ENCODE measurements around the gene SCFD2. TPM values are rescaled to one million over a fixed set of nuclear protein-coding genes. Genes with fewer than 3 reads are reported as not detected.
A peak's percentile ranks its signal among the peaks of the same experiment; 100 is the strongest.

Gene SCFD2
- total RNA-seq, 1 donor from 2014 or later: 11.9 TPM

- Mint-ChIP-seq H3K4me3 (ENCODE audit: unreplicated experiment) (no peak overlapping the region), H3K36me3 (ENCODE audit: low read depth, unreplicated experiment) (no peaks in the 10 kb centered on the region), H3K27me3 (ENCODE audit: low read depth, unreplicated experiment) (peaks cover 4% of the 10 kb centered on the region), H3K4me1 (ENCODE audit: low read depth, unreplicated experiment) (peaks cover 4% of the 10 kb centered on the region), H3K27ac (ENCODE audit: unreplicated experiment) (no peak overlapping the region), H3K9me3 (ENCODE audit: unreplicated experiment) (no peaks in the 10 kb centered on the region)
- Histone ChIP-seq H3K36me3 (ENCODE audit: insufficient read depth, low read length) (no peaks in the 10 kb centered on the region), H2AFZ (ENCODE audit: low read depth, low read length) (no peak overlapping the region), H3K4me2 (ENCODE audit: low read length) (no peak overlapping the region), H3K27ac (ENCODE audit: low read depth, low read length) (no peak overlapping the region), H3K4me3 (ENCODE audit: insufficient read depth, low read depth, low read length) (no peak overlapping the region), H4K20me1 (ENCODE audit: insufficient read depth, low read length) (no peaks in the 10 kb centered on the region), H3K27me3 (ENCODE audit: insufficient read depth, low read length) (no peaks in the 10 kb centered on the region), H3K79me2 (ENCODE audit: insufficient read depth, low read length) (no peaks in the 10 kb centered on the region), H3K9ac (ENCODE audit: low read length) (no peak overlapping the region), H3K9me3 (ENCODE audit: insufficient read depth, low read depth, low read length) (no peaks in the 10 kb centered on the region), H3K4me1 (ENCODE audit: insufficient read depth, low read length) (peaks cover 9% of the 10 kb centered on the region)
- no peak for FAIRE-seq
- no peak for DNase-seq (ENCODE audit: low read depth)
- TF ChIP-seq EZH2 (IDR thresholded peaks at IDR 0.05; ENCODE audit: insufficient read depth, low read length): no peak
- TF ChIP-seq CTCF (IDR thresholded peaks at IDR 0.05; ENCODE audit: insufficient read depth, low read depth, low read length): no peak
Observed at GRCh38 chr4:52844596-52844995, 521.3 kb downstream of the SCFD2 start.

GRCh38 chr4:52843958-52844357 is 521.9 kb downstream of the SCFD2 start:
- Mint-ChIP-seq H3K27me3 (ENCODE audit: low read depth, unreplicated experiment) (no peaks in the 10 kb centered on the region), H3K4me3 (ENCODE audit: unreplicated experiment) (peak overlapping the region; percentile 29), H3K36me3 (ENCODE audit: low read depth, unreplicated experiment) (no peaks in the 10 kb centered on the region), H3K4me1 (ENCODE audit: low read depth, unreplicated experiment) (peaks cover 9% of the 10 kb centered on the region), H3K9me3 (ENCODE audit: unreplicated experiment) (no peaks in the 10 kb centered on the region), H3K27ac (ENCODE audit: unreplicated experiment) (no peak overlapping the region)
- no peaks in the 10 kb centered on the region for H3K27me3 ChIP-seq (ENCODE audit: insufficient read depth, low read length)
- H3K79me2 ChIP-seq (ENCODE audit: insufficient read depth, low read length): no peaks in the 10 kb centered on the region
- H3K4me3 ChIP-seq (ENCODE audit: insufficient read depth, low read depth, low read length): no peak overlapping the region
- H3K36me3 ChIP-seq (ENCODE audit: insufficient read depth, low read length): no peaks in the 10 kb centered on the region
- no peak overlapping the region for H3K9ac ChIP-seq (ENCODE audit: low read length)
- TF ChIP-seq EZH2 (IDR thresholded peaks at IDR 0.05; ENCODE audit: insufficient read depth, low read length) (no peak), CTCF (IDR thresholded peaks at IDR 0.05; ENCODE audit: insufficient read depth, low read depth, low read length) (no peak)
- no peak overlapping the region for H3K27ac ChIP-seq (ENCODE audit: low read depth, low read length)
- no peaks in the 10 kb centered on the region for H4K20me1 ChIP-seq (ENCODE audit: insufficient read depth, low read length)
- H3K4me1 ChIP-seq (ENCODE audit: insufficient read depth, low read length): peaks cover 11% of the 10 kb centered on the region
- no peak overlapping the region for H3K4me2 ChIP-seq (ENCODE audit: low read length)
- DNase-seq (ENCODE audit: low read depth): no peak
- no peaks in the 10 kb centered on the region for H3K9me3 ChIP-seq (ENCODE audit: insufficient read depth, low read depth, low read length)
- H2AFZ ChIP-seq (ENCODE audit: low read depth, low read length): no peak overlapping the region
- no peak for FAIRE-seq

- Histone ChIP-seq H3K27ac (ENCODE audit: low read depth, low read length) (no peak overlapping the region), H3K79me2 (ENCODE audit: insufficient read depth, low read length) (no peaks in the 10 kb centered on the region), H2AFZ (ENCODE audit: low read depth, low read length) (no peak overlapping the region), H3K9ac (ENCODE audit: low read length) (no peak overlapping the region), H3K4me2 (ENCODE audit: low read length) (no peak overlapping the region), H3K4me1 (ENCODE audit: insufficient read depth, low read length) (peaks cover 18% of the 10 kb centered on the region), H3K27me3 (ENCODE audit: insufficient read depth, low read length) (no peaks in the 10 kb centered on the region), H4K20me1 (ENCODE audit: insufficient read depth, low read length) (no peaks in the 10 kb centered on the region), H3K9me3 (ENCODE audit: insufficient read depth, low read depth, low read length) (no peaks in the 10 kb centered on the region), H3K36me3 (ENCODE audit: insufficient read depth, low read length) (no peaks in the 10 kb centered on the region), H3K4me3 (ENCODE audit: insufficient read depth, low read depth, low read length) (no peak overlapping the region)
- FAIRE-seq: no peak
- peaks cover 15% of the 10 kb centered on the region for H3K4me1 Mint-ChIP-seq (ENCODE audit: low read depth, unreplicated experiment)
- no peaks in the 10 kb centered on the region for H3K27me3 Mint-ChIP-seq (ENCODE audit: low read depth, unreplicated experiment)
- TF ChIP-seq CTCF (IDR thresholded peaks at IDR 0.05; ENCODE audit: insufficient read depth, low read depth, low read length): no peak
- H3K27ac Mint-ChIP-seq (ENCODE audit: unreplicated experiment): no peak overlapping the region
- H3K9me3 Mint-ChIP-seq (ENCODE audit: unreplicated experiment): no peaks in the 10 kb centered on the region
- no peak overlapping the region for H3K4me3 Mint-ChIP-seq (ENCODE audit: unreplicated experiment)
- no peaks in the 10 kb centered on the region for H3K36me3 Mint-ChIP-seq (ENCODE audit: low read depth, unreplicated experiment)
- no peak for DNase-seq (ENCODE audit: low read depth)
Observed at GRCh38 chr4:52843351-52843750, 522.5 kb downstream of the SCFD2 start.

All from astrocyte (in vitro differentiated cells and primary cell).